ENCODE data around the gene CPSF4L. TPM values are rescaled to one million over a fixed set of nuclear protein-coding genes. Genes with fewer than 3 reads are reported as not detected.

The CPSF4L gene
- total and polyA plus RNA-seq, 2 of the 13 experiments (the other 11 are each of a cell fraction or from before 2014, with no cell fraction given) = 0.73 to 1.6 TPM

DNA sequence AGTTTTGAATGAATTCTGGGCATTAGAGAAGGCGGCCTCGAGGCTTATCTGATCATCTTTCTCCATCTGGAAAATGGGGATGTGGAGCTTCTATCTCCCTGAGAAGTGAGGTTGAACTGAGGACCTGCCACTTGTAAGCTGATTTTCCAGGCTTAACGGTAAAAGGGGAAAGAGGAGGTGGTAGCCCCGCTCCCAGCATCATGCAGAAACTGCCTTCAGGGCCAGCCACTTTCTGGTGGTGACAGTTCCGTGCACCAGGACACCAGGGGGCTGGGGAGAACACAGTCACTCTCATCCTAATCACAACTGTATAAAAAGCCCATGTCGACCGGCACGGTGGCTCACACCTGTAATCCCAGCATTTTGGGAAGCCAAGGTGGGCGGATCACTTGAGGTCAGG lies 20.9 kb upstream of the CPSF4L start (continued):
- TF ChIP-seq, protein P1, sequence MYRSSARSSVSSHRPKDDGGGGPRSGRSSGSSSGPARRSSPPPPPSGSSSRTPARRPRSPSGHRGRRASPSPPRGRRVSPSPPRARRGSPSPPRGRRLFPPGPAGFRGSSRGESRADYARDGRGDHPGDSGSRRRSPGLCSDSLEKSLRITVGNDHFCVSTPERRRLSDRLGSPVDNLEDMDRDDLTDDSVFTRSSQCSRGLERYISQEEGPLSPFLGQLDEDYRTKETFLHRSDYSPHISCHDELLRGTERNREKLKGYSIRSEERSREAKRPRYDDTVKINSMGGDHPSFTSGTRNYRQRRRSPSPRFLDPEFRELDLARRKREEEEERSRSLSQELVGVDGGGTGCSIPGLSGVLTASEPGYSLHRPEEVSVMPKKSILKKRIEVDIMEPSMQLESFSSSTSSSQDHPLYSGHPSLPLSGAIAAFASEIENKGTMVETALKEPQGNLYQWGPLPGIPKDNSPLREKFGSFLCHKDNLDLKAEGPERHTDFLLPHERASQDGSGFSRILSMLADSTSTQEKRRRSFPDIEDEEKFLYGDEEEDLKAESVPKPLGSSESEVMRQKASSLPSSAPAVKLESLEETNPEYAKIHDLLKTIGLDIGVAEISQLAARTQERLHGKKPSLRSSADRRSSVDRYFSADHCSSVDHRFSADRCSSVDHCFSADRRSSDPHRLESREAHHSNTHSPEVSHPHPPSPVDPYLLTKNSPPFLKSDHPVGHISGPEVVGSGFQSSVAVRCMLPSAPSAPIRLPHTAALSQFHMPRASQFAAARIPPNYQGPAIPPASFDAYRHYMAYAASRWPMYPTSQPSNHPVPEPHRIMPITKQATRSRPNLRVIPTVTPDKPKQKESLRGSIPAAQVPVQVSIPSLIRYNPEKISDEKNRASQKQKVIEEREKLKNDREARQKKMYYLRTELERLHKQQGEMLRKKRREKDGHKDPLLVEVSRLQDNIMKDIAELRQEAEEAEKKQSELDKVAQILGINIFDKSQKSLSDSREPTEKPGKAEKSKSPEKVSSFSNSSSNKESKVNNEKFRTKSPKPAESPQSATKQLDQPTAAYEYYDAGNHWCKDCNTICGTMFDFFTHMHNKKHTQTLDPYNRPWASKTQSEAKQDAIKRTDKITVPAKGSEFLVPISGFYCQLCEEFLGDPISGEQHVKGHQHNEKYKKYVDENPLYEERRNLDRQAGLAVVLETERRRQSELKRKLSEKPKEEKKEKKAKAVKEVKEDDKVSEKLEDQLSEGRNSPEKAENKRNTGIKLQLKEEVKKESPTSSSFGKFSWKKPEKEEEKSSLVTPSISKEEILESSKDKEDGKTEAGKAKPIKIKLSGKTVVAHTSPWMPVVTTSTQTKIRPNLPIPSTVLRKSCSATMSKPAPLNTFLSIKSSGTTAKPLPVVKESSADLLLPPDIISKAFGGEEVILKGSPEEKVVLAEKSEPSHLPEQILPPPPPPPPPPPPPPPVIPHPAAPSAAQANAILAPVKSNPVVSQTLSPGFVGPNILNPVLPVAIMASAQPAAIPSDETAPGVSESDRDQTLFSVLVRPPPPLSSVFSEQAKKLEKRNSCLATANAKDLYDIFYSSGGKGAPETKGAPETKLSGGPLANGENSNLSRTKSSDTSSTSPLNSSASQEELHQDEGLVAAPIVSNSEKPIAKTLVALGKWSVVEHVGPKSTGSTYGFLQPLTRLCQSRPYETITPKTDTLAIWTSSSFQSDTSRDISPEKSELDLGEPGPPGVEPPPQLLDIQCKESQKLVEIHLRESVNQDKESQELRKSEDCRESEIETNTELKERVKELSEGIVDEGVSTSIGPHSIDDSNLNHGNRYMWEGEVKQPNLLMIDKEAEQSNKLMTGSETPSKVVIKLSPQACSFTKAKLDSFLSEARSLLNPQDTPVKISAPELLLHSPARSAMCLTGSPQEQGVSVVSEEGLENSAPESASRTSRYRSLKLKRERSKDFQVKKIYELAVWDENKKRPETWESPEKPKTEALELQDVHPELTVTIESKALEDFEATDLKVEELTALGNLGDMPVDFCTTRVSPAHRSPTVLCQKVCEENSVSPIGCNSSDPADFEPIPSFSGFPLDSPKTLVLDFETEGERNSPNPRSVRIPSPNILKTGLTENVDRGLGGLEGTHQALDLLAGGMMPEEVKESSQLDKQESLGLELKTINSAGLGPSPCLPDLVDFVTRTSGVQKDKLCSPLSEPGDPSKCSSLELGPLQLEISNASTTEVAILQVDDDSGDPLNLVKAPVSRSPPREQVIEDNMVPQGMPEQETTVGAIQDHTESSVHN (CRISPR knock-in tag; IDR thresholded peaks at IDR 0.05) = 0 out of 2 replicates have a peak, but pooled peaks have one; percentile 72

DNA sequence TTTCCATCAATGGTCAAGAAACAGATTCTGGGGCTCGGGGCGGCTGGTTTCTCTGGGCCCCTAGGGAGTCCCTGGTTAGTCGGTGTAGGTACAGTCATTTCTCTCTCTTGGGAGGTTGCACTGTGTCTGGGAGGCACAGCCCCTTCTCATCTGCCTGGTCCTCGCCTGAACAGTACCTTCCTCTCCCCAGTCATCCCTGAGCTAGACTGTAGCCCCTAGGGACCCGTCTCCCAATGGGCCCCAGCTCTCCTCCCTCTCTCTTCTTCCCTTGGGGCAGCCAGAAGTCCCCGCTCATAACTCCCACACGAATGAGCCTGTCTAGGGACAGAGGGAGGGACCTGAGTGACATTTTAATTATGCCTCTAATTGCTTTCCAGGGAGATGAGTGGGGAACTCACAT lies 20.2 kb upstream of the CPSF4L start:
- TF ChIP-seq SALL1 (CRISPR knock-in tag; IDR thresholded peaks at IDR 0.05) (0 out of 2 replicates have a peak, but pooled peaks have one; percentile 15), MATR3 (CRISPR knock-in tag; IDR thresholded peaks at IDR 0.05) (no peak), GPN1 (CRISPR knock-in tag; IDR thresholded peaks at IDR 0.05; ENCODE audit: borderline replicate concordance) (no peak)
- Histone ChIP-seq H2AFZ (ENCODE audit: low read length) (no peak overlapping the region), H3K36me3 (replicated peaks in 1 of 2; ENCODE audit: control insufficient read depth in 1 of 2, insufficient read depth in 2 of 2, low read length in 2 of 2) (peaks cover 22 to 35% of the 10 kb centered on the region in 2 experiments), H3K4me2 (ENCODE audit: low read depth, low read length) (no peak overlapping the region), H3K27me3 (ENCODE audit: control insufficient read depth in 1 of 2, insufficient read depth in 2 of 2, low read length in 2 of 2) (no peaks in the 10 kb centered on the region), H4K20me1 (ENCODE audit: insufficient read depth, low read length) (no peaks in the 10 kb centered on the region; the same call in 1 of the 2 replicates), H3K79me2 (ENCODE audit: insufficient read depth, low read length) (peaks cover 3% of the 10 kb centered on the region), H3K4me3 (replicated peaks in 1 of 3; ENCODE audit: insufficient read depth in 1 of 3, low read depth in 2 of 3, low read length in 3 of 3) (no peak overlapping the region), H3K9me3 (ENCODE audit: low read length) (no peaks in the 10 kb centered on the region), H3K27ac (ENCODE audit: extremely low read length, insufficient read depth, low read length) (no peak overlapping the region), H3K9ac (ENCODE audit: insufficient read depth, low read depth, low read length) (no peak overlapping the region), H3K4me1 (ENCODE audit: insufficient read depth, low read length) (peaks cover 37% of the 10 kb centered on the region)
- ChIA-PET CTCF (ENCODE audit: low intra/inter-chr PET ratio, low total read pairs) (no interaction called here), POLR2A (no interaction called here)
- whole genome bisulfite sequencing (ENCODE audit: low lambda C conversion rate) = 92% methylated on average over 7 of the region's 7 CpGs
- FAIRE-seq (no peak), DNase-seq (ENCODE audit: low spot score) (no peak), ATAC-seq (no peak)
- BruUV-seq (replicated peaks) = no TSS peak
- intact Hi-C loops (cut with micrococcal nuclease; ENCODE audit: unreplicated experiment) = no loop called here
- in situ Hi-C loops (cut with HindIII; ENCODE audit: extremely low pct_ligation_motif_present, low pct_unique_long_range_greater_than_20kb) = loop anchor here (25.0 kb wide), 1 partner anchor 1155 kb away; the partner anchor contains the start of gene GPRC5C

Measured in HepG2 (cell line).